CD4-positive, alpha-beta T cell treated with Interleukin-17A for 1 hour (primary cell): ENCODE measurements around the gene GPS2.
A peak's percentile ranks its signal among the peaks of the same experiment; 100 is the strongest.
"Not testable (repeated sequence)": the region's sequence is repeated elsewhere in the genome, so short reads cannot be mapped to it uniquely, and the experiment has no call there.

Source experiments
- DNase-seq: peaks from one replicate; pipeline ENCODE4 v3.0.0-alpha.2; 2020

Gene GPS2

GRCh38 chr17:7336240-7337175, 21.3 kb upstream of the GPS2 start, which contains the start of gene ACAP1:
Gene ACAP1 (plus strand): TSS chr17:7336529. CDS start chr17:7336735, 206 bp downstream.
- peak; percentile 88 for DNase-seq

GRCh38 chr17:7335765-7336164, 20.6 kb upstream of the GPS2 start:
- DNase-seq = not testable (repeated sequence)

GRCh38 chr17:7334938-7335538, 19.9 kb upstream of the GPS2 start:
- DNase-seq = no peak

GRCh38 chr17:7332600-7333069, 17.5 kb upstream of the GPS2 start:
- peak; percentile 73 for DNase-seq

- DNase-seq = no peak
Measured at GRCh38 chr17:7332111-7332510, 17.0 kb upstream of the GPS2 start.

- no peak for DNase-seq
Measured at GRCh38 chr17:7330638-7331015, 15.5 kb upstream of the GPS2 start.

GRCh38 chr17:7329997-7330637, 15.0 kb upstream of the GPS2 start:
- DNase-seq = peak; percentile 86

GRCh38 chr17:7329374-7329996, 14.3 kb upstream of the GPS2 start:
- peak; percentile 98 for DNase-seq

GRCh38 chr17:7328840-7329373, 13.7 kb upstream of the GPS2 start, which contains the start of gene NEURL4:
Gene NEURL4 (minus strand): TSS chr17:7329335. CDS start chr17:7329312, 23 bp downstream.
- DNase-seq = peak; percentile 53

GRCh38 chr17:7328009-7328408, 12.8 kb upstream of the GPS2 start:
- no peak for DNase-seq

GRCh38 chr17:7327501-7327900, 12.3 kb upstream of the GPS2 start:
- DNase-seq = no peak

GRCh38 chr17:7327056-7327455, 11.9 kb upstream of the GPS2 start:
- DNase-seq = no peak

- no peak for DNase-seq
Measured at GRCh38 chr17:7326186-7326585, 11.0 kb upstream of the GPS2 start.

GRCh38 chr17:7325031-7325528, 9.9 kb upstream of the GPS2 start:
- DNase-seq = no peak

- DNase-seq = no peak
Measured at GRCh38 chr17:7324438-7324779, 9.2 kb upstream of the GPS2 start.

GRCh38 chr17:7323731-7324437, 8.7 kb upstream of the GPS2 start:
- peak; percentile 70 for DNase-seq

GRCh38 chr17:7322520-7323194, 7.5 kb upstream of the GPS2 start:
- DNase-seq = no peak

- DNase-seq = no peak
Measured at GRCh38 chr17:7321466-7321865, 6.3 kb upstream of the GPS2 start.

GRCh38 chr17:7318121-7318860, 3.1 kb upstream of the GPS2 start:
- no peak for DNase-seq

GRCh38 chr17:7317161-7317803, 2.1 kb upstream of the GPS2 start:
- no peak for DNase-seq
